OCI-M2 (cell line): ENCODE measurements around the gene PCSK2.

Source experiments
- DNase-seq: peaks from one replicate; lab custom pipeline; 2025; ENCODE audit not compliant: unreplicated experiment; lab: John Stamatoyannopoulos, UW

The PCSK2 gene

GRCh38 chr20:17442588-17442987, 215.7 kb downstream of the PCSK2 start:
- DNase-seq, result no peak

- DNase-seq, result no peak
These were observed 216.5 kb downstream of the PCSK2 start for GRCh38 chr20:17443131-17443858.

GRCh38 chr20:17444091-17444490, 217.3 kb downstream of the PCSK2 start:
- DNase-seq, result no peak

GRCh38 chr20:17445543-17445942, 218.7 kb downstream of the PCSK2 start:
- no peak for DNase-seq

- no peak for DNase-seq
These were observed 219.3 kb downstream of the PCSK2 start for GRCh38 chr20:17446171-17446570.

- no peak for DNase-seq
These were observed 221.2 kb downstream of the PCSK2 start for GRCh38 chr20:17448071-17448470.

- no peak for DNase-seq
These were observed 222.2 kb downstream of the PCSK2 start for GRCh38 chr20:17449031-17449430.

GRCh38 chr20:17452441-17452840, 225.6 kb downstream of the PCSK2 start:
- DNase-seq, result no peak

GRCh38 chr20:17453592-17453991, 226.8 kb downstream of the PCSK2 start:
- no peak for DNase-seq

GRCh38 chr20:17456279-17456678, 229.4 kb downstream of the PCSK2 start:
- no peak for DNase-seq

GRCh38 chr20:17457079-17457478, 230.2 kb downstream of the PCSK2 start:
- DNase-seq, result no peak

- no peak for DNase-seq
These were observed 230.8 kb downstream of the PCSK2 start for GRCh38 chr20:17457588-17458190.

- DNase-seq, result no peak
These were observed 233.3 kb downstream of the PCSK2 start for GRCh38 chr20:17460119-17460518.

GRCh38 chr20:17461941-17462340, 235.1 kb downstream of the PCSK2 start:
- DNase-seq, result no peak

- DNase-seq, result no peak
These were observed 236.9 kb downstream of the PCSK2 start for GRCh38 chr20:17463711-17464110.

GRCh38 chr20:17465236-17465635, 238.4 kb downstream of the PCSK2 start:
- no peak for DNase-seq

GRCh38 chr20:17466641-17467040, 239.8 kb downstream of the PCSK2 start:
- no peak for DNase-seq

GRCh38 chr20:17467120-17467655, 240.3 kb downstream of the PCSK2 start:
- DNase-seq, result no peak

GRCh38 chr20:17468073-17468840, 241.4 kb downstream of the PCSK2 start:
- DNase-seq, result no peak

GRCh38 chr20:17469246-17470030, 242.6 kb downstream of the PCSK2 start:
- DNase-seq, result no peak

- DNase-seq, result no peak
These were observed 243.7 kb downstream of the PCSK2 start for GRCh38 chr20:17470521-17470920.
